Hematopoietic multipotent progenitor cell treated with erythropoietin and hydrocortisone succinate and interleukin-3 and kit ligand, for 4 days (in vitro differentiated cells): ENCODE data around the gene ADAMTS2.

Source experiments
- DNase-seq: peaks from one replicate; pipeline ENCODE4 v3.0.0-alpha.2; 2015

Gene ADAMTS2

GRCh38 chr5:179371681-179372680 lies 26.7 kb upstream of the ADAMTS2 start:
- no peak for DNase-seq

- DNase-seq: no peak
Observed at GRCh38 chr5:179371121-179371510, 25.9 kb upstream of the ADAMTS2 start.

- DNase-seq: no peak
Observed at GRCh38 chr5:179370490-179371120, 25.3 kb upstream of the ADAMTS2 start.

GRCh38 chr5:179369530-179369884 lies 24.2 kb upstream of the ADAMTS2 start:
- no peak for DNase-seq

GRCh38 chr5:179368806-179369529 lies 23.7 kb upstream of the ADAMTS2 start:
- no peak for DNase-seq

GRCh38 chr5:179368126-179368805 lies 23.0 kb upstream of the ADAMTS2 start:
- DNase-seq: no peak

- DNase-seq: no peak
Observed at GRCh38 chr5:179367491-179367890, 22.2 kb upstream of the ADAMTS2 start.

- no peak for DNase-seq
Observed at GRCh38 chr5:179362355-179362754, 17.1 kb upstream of the ADAMTS2 start.

- no peak for DNase-seq
Observed at GRCh38 chr5:179361037-179361603, 15.9 kb upstream of the ADAMTS2 start.

GRCh38 chr5:179357031-179357430 lies 11.8 kb upstream of the ADAMTS2 start:
- no peak for DNase-seq

- peak; percentile 54 for DNase-seq
Observed at GRCh38 chr5:179355976-179356974, 11.0 kb upstream of the ADAMTS2 start.

- no peak for DNase-seq
Observed at GRCh38 chr5:179354305-179354882, 9.1 kb upstream of the ADAMTS2 start.

- no peak for DNase-seq
Observed at GRCh38 chr5:179348843-179349242, 3.6 kb upstream of the ADAMTS2 start.

- DNase-seq: no peak
Observed at GRCh38 chr5:179348011-179348530, 2.8 kb upstream of the ADAMTS2 start.

- no peak for DNase-seq
Observed at GRCh38 chr5:179347581-179347980, 2.3 kb upstream of the ADAMTS2 start.

- no peak for DNase-seq
Observed at GRCh38 chr5:179346875-179347274, 1.6 kb upstream of the ADAMTS2 start.

GRCh38 chr5:179346401-179346800 lies 1.1 kb upstream of the ADAMTS2 start:
- no peak for DNase-seq

- no peak for DNase-seq
Observed at GRCh38 chr5:179345183-179345432, 153 bp downstream of the ADAMTS2 start.

GRCh38 chr5:179344431-179345182 lies 654 bp downstream of the ADAMTS2 start:
- DNase-seq: no peak
